Measurements from ENCODE around the gene TRPM2. TPM values are rescaled to one million over a fixed set of nuclear protein-coding genes. Genes with fewer than 3 reads are reported as not detected.

TRPM2 gene
- total and polyA plus RNA-seq, 2 donors (not counting 3 experiments of a cell fraction or from before 2014, with no cell fraction given), result not detected

DNA sequence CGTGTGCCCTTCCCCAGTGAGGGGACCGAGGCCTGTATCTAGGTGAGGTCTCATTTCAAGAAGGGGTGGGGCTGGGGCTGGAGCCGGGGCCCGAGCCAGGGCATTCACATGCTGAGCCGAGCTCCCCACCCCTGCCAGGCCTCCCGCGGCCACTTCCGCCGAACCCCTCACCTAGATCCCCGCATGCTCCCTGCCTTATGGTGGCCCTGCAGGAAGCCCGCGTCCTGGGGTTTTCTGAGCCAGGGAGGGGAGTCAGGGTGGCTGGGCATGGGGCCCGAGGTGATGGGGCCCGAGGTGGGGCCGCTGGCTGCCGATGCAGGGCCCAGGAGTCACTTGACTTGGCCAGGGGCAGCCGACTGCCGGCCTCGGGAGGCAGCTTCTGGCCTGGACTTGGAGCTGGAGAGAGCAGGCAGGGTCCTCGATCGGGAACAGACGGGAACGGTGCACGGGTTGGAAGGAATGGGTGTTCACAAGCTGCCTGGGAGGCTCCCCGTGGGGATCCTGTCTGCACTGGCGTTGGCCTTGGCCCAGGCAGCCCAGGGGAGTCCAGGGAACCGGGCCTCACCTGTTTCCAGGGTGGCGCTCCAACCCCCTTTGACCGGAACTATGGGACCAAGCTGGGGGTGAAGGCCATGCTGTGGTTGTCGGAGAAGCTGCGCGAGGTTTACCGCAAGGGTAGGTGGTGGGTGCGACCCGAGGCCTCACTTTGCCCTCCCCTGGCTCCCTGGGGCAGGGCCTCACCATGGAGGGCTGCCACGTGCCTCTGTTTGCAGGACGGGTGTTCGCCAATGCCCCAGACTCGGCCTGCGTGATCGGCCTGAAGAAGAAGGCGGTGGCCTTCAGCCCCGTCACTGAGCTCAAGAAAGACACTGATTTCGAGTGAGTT is 27.8 kb upstream of the TRPM2 start:
- Histone ChIP-seq H3K4me3 (replicated peaks in 1 of 3; ENCODE audit: insufficient read depth in 1 of 3, low read depth in 1 of 3, low read length in 3 of 3) (no peak overlapping the region), H3K4me1 (ENCODE audit: control insufficient read depth, extremely low read depth, insufficient read depth, low read length) (no peaks in the 10 kb centered on the region), H3K9me3 (replicated peaks; ENCODE audit: control insufficient read depth, insufficient read depth, low read length) (no peaks in the 10 kb centered on the region), H3K9ac (replicated peaks; ENCODE audit: extremely low read depth, insufficient read depth, low read length) (no peak overlapping the region), H3K36me3 (ENCODE audit: control insufficient read depth in 2 of 2, extremely low read depth in 1 of 2, insufficient read depth in 2 of 2, low read length in 2 of 2) (peaks cover 5 to 33% of the 10 kb centered on the region in 2 experiments), H3K79me2 (ENCODE audit: control insufficient read depth, insufficient read depth, low read length) (no peaks in the 10 kb centered on the region), H3K27me3 (ENCODE audit: control insufficient read depth in 2 of 2, insufficient read depth in 2 of 2, low read length in 2 of 2) (no peaks in the 10 kb centered on the region), H3K4me2 (ENCODE audit: insufficient read depth, low read length) (no peak overlapping the region), H2AFZ (ENCODE audit: low read depth, low read length) (no peak overlapping the region), H4K20me1 (replicated peaks; ENCODE audit: control insufficient read depth, extremely low read depth, insufficient read depth, low read length) (no peaks in the 10 kb centered on the region), H3K9me1 (replicated peaks; ENCODE audit: control insufficient read depth, extremely low read depth, insufficient read depth, low read length) (no peaks in the 10 kb centered on the region), H3K27ac (ENCODE audit: insufficient read depth, low read depth, low read length) (no peak overlapping the region)
- FAIRE-seq (no peak), DNase-seq (ENCODE audit: low read depth, low spot score) (no peak)
- intact Hi-C loops (cut with micrococcal nuclease) (no loop called here), dilution Hi-C loops (cut with MboI; ENCODE audit: extremely low pct_ligation_motif_present, low sequenced_read_pairs) (no loop called here)
- ChIA-PET POLR2A (no interaction called here), CTCF (no interaction called here)
- TF ChIP-seq GATA2 (IDR thresholded peaks at IDR 0.05; ENCODE audit: insufficient read depth, insufficient read length, low read depth, low read length), result no peak
- TF ChIP-seq, protein P1, sequence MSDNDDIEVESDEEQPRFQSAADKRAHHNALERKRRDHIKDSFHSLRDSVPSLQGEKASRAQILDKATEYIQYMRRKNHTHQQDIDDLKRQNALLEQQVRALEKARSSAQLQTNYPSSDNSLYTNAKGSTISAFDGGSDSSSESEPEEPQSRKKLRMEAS (IDR thresholded peaks at IDR 0.05; ENCODE audit: insufficient read depth, insufficient read length), result no peak
- TF ChIP-seq MYC (IDR thresholded peaks at IDR 0.05; ENCODE audit: low read depth, low read length), result no peak
- no peak for TF ChIP-seq CTCF (IDR thresholded peaks at IDR 0.05; ENCODE audit: extremely low read depth in 1 of 2, insufficient read depth in 1 of 2, low read depth in 1 of 2, low read length in 2 of 2)
- TF ChIP-seq FOS (IDR thresholded peaks at IDR 0.05; ENCODE audit: borderline replicate concordance, insufficient read depth, low read length), result no peak
- no peak for TF ChIP-seq EZH2 (IDR thresholded peaks at IDR 0.05; ENCODE audit: borderline replicate concordance, low read depth, low read length, severe bottlenecking)
- no peak for TF ChIP-seq JUN (IDR thresholded peaks at IDR 0.05; ENCODE audit: borderline replicate concordance, insufficient read depth, insufficient read length, low read depth)
- TF ChIP-seq POLR2AphosphoS5 (IDR thresholded peaks at IDR 0.05; ENCODE audit: insufficient read depth, low read depth, low read length), result no peak
- no peak for TF ChIP-seq POLR2A (IDR thresholded peaks at IDR 0.05; ENCODE audit: low read depth, low read length)
- no TSS peak for BruUV-seq (replicated peaks)

All from endothelial cell of umbilical vein (primary cell).